GM15510 (cell line): Measurements from ENCODE around the gene MRPL1.

ENCODE experiments used
- POLR2A ChIP-seq: IDR thresholded peaks from 3 replicates; pipeline ENCODE4 v1.6.1; 2011; ENCODE audit warnings: borderline replicate concordance; ENCODE audit not compliant: insufficient read length; ENCODE audit errors: extremely low read depth

Gene MRPL1

DNA sequence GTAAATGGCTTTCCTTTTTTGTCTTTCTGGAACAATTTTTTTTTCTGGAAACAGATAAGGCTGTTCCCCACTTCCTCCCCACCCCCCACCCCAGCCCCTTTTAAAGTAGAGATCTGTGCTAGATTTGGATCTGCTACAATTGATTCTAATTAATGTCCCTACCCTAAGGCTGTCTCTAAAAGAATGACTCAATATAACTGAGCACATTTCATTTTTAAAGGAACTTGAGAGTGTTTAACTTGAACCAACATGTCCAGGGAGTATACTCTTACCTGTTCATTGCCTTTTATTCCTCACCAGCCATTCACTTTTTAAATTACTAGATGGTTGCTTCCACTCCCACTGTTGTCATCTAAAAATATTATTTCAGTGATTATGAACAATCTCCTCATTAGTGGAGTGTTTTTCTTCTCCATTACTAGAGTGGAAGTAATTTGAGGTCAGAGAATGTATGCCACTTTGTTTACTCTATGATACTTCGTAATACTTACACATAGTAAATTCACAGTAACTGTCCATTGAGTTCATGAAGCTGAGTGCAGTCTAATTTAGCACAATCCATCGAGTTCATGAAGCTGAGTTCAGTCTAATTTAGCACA, 29.4 kb upstream of the MRPL1 start:
- TF ChIP-seq POLR2A, result no peak

GRCh38 chr4:77834403-77834802, 28.2 kb upstream of the MRPL1 start:
- no peak for TF ChIP-seq POLR2A

DNA sequence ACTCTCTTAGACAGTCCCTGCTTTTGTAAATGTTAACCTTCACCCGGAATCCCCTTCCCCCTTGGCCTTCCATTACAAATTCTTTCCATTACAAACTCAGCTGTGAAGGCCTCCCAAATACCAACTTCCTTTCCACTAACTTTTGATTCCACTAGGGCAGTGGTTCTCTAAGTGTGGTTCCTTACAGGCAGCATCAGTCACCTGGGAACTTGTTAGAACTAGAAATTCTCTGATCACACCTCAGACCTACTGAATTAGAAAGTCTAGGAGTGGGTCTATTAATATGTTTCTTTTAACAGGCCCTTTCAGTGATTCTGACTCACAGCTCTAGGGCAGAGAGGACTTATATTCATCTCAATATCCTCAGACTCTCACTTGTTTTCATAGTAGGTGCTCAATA, 19.0 kb upstream of the MRPL1 start:
- no peak for TF ChIP-seq POLR2A

GRCh38 chr4:77844363-77844762, 18.3 kb upstream of the MRPL1 start:
- TF ChIP-seq POLR2A, result no peak

- no peak for TF ChIP-seq POLR2A
Observed at GRCh38 chr4:77845400-77845799, 17.2 kb upstream of the MRPL1 start.

- TF ChIP-seq POLR2A, result no peak
Observed at GRCh38 chr4:77845929-77846328, 16.7 kb upstream of the MRPL1 start.

DNA sequence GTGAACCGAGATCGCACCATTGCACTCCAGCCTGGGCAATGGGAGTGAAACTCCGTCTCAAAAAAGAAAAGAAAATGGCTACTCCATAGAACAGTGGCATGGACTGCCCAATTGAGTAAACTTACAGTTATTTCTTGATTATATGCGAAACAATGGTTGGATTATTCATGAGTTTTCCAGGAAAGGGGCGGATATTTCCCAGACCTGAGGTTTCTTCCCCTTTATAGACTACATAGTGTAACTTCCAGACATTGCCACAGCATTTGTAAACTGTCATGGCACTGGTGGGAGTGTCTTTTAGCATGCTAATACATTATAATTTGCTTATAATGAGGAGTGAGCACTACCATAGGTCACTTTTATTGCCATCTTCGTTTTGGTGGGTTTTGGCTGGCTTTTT, 14.1 kb upstream of the MRPL1 start:
- TF ChIP-seq POLR2A, result no peak

- TF ChIP-seq POLR2A, result no peak
Observed at GRCh38 chr4:77849278-77849965, 13.2 kb upstream of the MRPL1 start.

DNA sequence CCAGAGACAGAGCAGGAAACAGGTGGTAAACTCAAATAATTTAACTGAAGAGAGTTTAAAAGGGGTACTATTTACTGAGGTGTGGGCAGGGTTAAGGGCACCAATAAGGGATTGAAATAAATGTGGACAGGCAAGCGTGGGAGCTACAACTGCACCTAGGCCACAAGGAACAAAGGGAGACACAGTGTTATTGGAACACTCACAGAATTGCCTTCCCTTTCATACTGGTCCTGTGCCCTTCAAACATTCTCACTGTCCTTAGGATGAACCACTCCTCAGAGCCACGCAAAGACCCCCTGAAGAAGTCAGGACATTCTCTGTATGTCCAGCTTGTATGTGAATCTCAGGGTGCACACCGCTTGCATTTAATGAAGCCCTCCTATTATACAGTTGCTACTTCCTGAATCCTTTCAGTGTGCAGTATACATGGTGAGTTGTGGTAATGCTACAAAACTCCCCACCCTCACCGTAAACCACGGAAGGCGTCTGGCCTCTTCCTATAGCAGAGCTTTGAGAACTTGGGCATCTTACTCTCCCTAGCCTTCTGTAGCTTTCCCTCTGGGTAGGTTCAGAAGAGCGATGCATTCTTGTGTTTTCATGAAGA, 9.6 kb upstream of the MRPL1 start:
- TF ChIP-seq POLR2A, result no peak

DNA sequence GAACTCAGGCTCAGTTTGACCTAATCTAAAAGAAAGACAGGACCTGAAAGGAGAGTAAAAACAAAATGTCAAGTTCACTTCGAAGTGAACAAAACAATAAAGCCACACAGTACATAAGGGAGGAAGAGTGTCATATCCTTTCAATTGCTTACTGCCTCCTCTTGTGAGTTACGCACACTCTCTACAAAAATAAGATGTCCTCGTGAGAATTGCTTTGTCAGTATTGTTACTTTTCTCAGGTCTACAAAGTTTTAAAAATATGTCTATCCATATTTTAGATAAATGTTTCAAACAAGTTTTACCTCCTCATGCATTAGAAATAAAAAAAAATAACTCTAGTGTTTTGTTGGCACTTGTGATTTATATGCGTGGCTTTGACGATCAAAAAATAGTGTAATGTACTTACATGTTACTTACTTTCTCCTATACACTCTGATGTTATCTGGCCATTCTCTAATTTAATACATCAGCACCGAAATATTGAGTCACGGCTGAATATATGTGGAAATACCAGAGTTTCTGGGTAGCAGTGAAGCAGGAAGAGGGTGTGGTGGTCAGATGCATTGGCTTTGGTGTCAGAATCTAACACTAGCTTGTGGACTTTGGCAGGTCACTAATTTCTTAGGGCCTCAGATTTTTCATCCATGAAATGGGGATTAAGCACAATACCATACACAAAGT, 8.1 kb upstream of the MRPL1 start:
- no peak for TF ChIP-seq POLR2A

DNA sequence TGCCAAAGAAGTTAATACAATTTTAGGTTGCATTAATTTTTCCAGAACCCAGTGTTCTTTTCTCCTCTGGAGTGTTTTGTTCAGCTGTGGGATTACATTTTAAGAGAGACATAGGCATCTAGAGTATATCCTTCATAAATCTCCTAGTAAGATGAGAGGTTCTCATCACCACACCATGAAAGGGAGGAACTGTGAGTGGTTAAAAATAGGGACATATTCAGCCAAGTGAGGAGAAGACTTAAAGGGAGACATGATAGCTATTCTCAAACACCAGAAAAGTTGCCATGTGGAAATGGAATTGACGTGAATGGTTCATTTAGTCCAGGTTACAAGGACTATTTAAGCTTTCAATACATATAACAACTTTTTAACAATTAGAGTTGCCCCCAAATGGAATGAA, 6.5 kb upstream of the MRPL1 start:
- TF ChIP-seq POLR2A, result no peak

DNA sequence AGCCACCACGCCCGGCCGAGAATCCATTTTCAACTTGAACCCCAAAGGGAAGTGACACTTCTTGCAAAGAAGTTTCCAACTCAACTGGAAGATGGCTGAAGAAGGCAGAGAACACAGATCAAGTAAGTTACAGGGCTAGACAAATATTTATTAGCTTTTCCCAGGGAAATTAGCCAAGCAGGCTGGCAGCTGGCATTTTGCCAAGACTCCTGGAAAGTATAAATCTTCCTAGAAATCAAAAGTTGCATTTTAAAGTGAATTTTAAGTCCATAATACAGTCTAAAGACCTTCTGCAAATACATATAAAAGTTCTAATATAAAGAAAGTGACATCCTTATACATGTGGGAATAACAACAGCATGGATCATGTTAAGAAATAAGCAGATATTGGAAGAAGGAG, 3.4 kb upstream of the MRPL1 start:
- no peak for TF ChIP-seq POLR2A

- no peak for TF ChIP-seq POLR2A
Observed at GRCh38 chr4:77861495-77861894, 1.1 kb upstream of the MRPL1 start.

GRCh38 chr4:77865259-77865658, 2.6 kb downstream of the MRPL1 start:
- no peak for TF ChIP-seq POLR2A

GRCh38 chr4:77872723-77873445, 10.3 kb downstream of the MRPL1 start:
- TF ChIP-seq POLR2A, result no peak
